Type B pancreatic cell (in vitro differentiated cells): ENCODE data around the gene SSRP1. TPM values are rescaled to one million over a fixed set of nuclear protein-coding genes. Genes with fewer than 3 reads are reported as not detected.
A peak's percentile ranks its signal among the peaks of the same experiment; 100 is the strongest.

Source experiments
- DNase-seq: peaks from one replicate; pipeline ENCODE4 v3.0.0; 2021; ENCODE audit warnings: mixed read lengths; ENCODE audit not compliant: unreplicated experiment; ENCODE audit errors: extremely low spot score
- H3K27ac Mint-ChIP-seq: 2 replicates; pipeline ENCODE4 v1.8.0; 2021; ENCODE audit warnings: mild to moderate bottlenecking, mixed read lengths
- H3K27me3 Mint-ChIP-seq: 2 replicates; pipeline ENCODE4 v1.8.0; 2021; ENCODE audit warnings: mixed read lengths
- H3K36me3 Mint-ChIP-seq: 2 replicates; pipeline ENCODE4 v1.8.0; 2021; ENCODE audit warnings: mixed read lengths
- H3K4me1 Mint-ChIP-seq: one replicate; pipeline ENCODE4 v1.8.0; 2021; ENCODE audit warnings: mixed read lengths; ENCODE audit not compliant: unreplicated experiment
- H3K4me3 Mint-ChIP-seq: 2 replicates; pipeline ENCODE4 v1.8.0; 2021; ENCODE audit warnings: mild to moderate bottlenecking, mixed read lengths
- H3K9me3 Mint-ChIP-seq: 2 replicates; pipeline ENCODE4 v1.8.0; 2021; ENCODE audit warnings: mixed read lengths
- total RNA-seq: library from RNA; stranded (reverse); gene quantifications from 2 replicates; pipeline ENCODE4 v1.2.1, GENCODE V29; 2021; ENCODE audit warnings: low replicate concordance
- TF ChIP-seq, protein P1 (sequence below): fragments of 200-600 bp; sonication (generic); conservative IDR thresholded peaks from 2 replicates; pipeline ENCODE4 v1.5.0; 2021; ENCODE audit warnings: antibody characterized with exemption, mild to moderate bottlenecking

The SSRP1 gene
- total RNA-seq, 1 donor from 2014 or later = 164 TPM

GRCh38 chr11:57303990-57304579 lies 31.6 kb downstream of the SSRP1 start:
- peak overlapping the region; percentile 59 for H3K4me3 Mint-ChIP-seq

GRCh38 chr11:57303280-57303989 lies 32.3 kb downstream of the SSRP1 start:
- no peaks in the 10 kb centered on the region for H3K27me3 Mint-ChIP-seq
- H3K4me3 Mint-ChIP-seq = peak overlapping the region; percentile 10
- H3K4me1 Mint-ChIP-seq = peaks cover 35% of the 10 kb centered on the region
- TF ChIP-seq, protein P1, sequence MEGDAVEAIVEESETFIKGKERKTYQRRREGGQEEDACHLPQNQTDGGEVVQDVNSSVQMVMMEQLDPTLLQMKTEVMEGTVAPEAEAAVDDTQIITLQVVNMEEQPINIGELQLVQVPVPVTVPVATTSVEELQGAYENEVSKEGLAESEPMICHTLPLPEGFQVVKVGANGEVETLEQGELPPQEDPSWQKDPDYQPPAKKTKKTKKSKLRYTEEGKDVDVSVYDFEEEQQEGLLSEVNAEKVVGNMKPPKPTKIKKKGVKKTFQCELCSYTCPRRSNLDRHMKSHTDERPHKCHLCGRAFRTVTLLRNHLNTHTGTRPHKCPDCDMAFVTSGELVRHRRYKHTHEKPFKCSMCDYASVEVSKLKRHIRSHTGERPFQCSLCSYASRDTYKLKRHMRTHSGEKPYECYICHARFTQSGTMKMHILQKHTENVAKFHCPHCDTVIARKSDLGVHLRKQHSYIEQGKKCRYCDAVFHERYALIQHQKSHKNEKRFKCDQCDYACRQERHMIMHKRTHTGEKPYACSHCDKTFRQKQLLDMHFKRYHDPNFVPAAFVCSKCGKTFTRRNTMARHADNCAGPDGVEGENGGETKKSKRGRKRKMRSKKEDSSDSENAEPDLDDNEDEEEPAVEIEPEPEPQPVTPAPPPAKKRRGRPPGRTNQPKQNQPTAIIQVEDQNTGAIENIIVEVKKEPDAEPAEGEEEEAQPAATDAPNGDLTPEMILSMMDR = no peak
- no peaks in the 10 kb centered on the region for H3K9me3 Mint-ChIP-seq
- H3K36me3 Mint-ChIP-seq = peaks cover 59% of the 10 kb centered on the region
- peak overlapping the region; percentile 83 for H3K27ac Mint-ChIP-seq
- no peak for DNase-seq

More at GRCh38 chr11:57303990-57304579, 31.6 kb downstream of the SSRP1 start:
- no peak for DNase-seq
- Mint-ChIP-seq H3K36me3 (peaks cover 61% of the 10 kb centered on the region), H3K27me3 (no peaks in the 10 kb centered on the region), H3K4me1 (peaks cover 40% of the 10 kb centered on the region), H3K9me3 (no peaks in the 10 kb centered on the region), H3K27ac (peak overlapping the region; percentile 83)
- TF ChIP-seq, protein P1 = no peak

GRCh38 chr11:57302489-57302888 lies 33.2 kb downstream of the SSRP1 start:
- no peak overlapping the region for H3K27ac Mint-ChIP-seq
- H3K27me3 Mint-ChIP-seq = no peaks in the 10 kb centered on the region
- DNase-seq = no peak
- TF ChIP-seq, protein P1 = no peak
- H3K4me1 Mint-ChIP-seq = peaks cover 30% of the 10 kb centered on the region
- no peaks in the 10 kb centered on the region for H3K9me3 Mint-ChIP-seq
- H3K4me3 Mint-ChIP-seq = no peak overlapping the region
- peaks cover 59% of the 10 kb centered on the region for H3K36me3 Mint-ChIP-seq

DNA sequence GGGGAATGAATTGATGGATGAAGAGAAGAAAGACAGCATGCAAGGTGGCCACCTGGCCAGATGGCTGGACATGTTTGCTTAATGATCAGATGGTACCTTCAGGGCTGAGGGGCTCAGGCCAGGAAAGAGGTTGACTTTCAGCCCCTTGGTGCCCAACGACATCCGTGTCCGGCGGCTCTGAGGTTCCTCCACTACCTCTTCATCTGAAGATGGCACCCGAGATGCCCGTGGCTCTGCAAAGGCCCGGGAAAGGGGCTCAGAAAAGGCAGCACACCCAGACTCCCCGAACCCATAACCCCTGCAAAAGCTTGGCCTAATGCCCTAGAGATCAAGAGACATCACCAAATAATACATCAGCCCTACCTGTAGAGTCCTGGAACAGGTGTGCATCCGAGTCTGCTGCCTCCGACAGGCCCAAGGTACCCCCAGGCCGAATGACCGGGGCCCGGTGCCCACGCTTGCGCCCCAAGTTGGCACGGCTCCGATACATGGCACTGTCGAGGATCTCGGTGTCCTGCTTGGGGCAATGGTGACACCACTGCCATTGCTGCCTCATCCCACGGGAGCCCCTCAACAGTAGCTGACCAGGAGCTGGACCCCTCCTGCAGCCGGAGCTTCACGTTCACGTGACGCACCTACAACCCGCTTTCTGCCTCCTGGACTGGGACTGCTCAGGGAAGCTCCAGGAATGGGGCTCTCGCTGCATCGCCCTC lies 33.8 kb downstream of the SSRP1 start:
- DNase-seq = no peak
- no peaks in the 10 kb centered on the region for H3K27me3 Mint-ChIP-seq
- peaks cover 59% of the 10 kb centered on the region for H3K36me3 Mint-ChIP-seq

DNA sequence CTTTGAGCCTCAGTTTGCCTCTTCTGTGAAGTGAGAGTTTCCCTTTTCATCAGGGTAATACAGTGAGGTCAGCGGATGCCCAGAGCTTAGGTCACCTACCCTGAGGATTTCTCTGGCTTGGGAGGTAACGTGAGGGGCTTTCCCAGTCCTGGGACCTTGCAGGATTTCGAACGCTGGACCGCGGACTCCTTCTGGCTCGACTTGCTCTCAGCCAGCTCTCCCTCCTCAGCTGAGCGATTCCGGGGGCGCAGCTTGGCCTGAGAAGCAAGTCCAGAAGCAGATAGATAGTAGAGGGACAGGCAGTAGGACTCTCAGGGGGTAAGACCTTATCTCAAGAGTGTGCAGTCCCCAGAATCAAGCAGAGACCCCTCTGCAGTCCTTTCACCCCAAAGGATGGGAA lies 34.9 kb downstream of the SSRP1 start:
- Mint-ChIP-seq H3K4me1 (peaks cover 18% of the 10 kb centered on the region), H3K27me3 (no peaks in the 10 kb centered on the region)

More for the DNA sequence above, 33.8 kb downstream of the SSRP1 start:
- Mint-ChIP-seq H3K4me1 (peaks cover 23% of the 10 kb centered on the region), H3K27ac (no peak overlapping the region), H3K9me3 (no peaks in the 10 kb centered on the region), H3K4me3 (no peak overlapping the region)
- TF ChIP-seq, protein P1 = no peak

More for the DNA sequence above, 34.9 kb downstream of the SSRP1 start:
- H3K9me3 Mint-ChIP-seq = peaks cover 5% of the 10 kb centered on the region
- H3K36me3 Mint-ChIP-seq = peaks cover 65% of the 10 kb centered on the region
- H3K27ac Mint-ChIP-seq = no peak overlapping the region
- H3K4me3 Mint-ChIP-seq = no peak overlapping the region
- TF ChIP-seq, protein P1 = no peak
- DNase-seq = no peak
